GM21423 (cell line): ENCODE results near the gene TNKS1BP1.
"Not testable (repeated sequence)": the region's sequence is repeated elsewhere in the genome, so short reads cannot be mapped to it uniquely, and the experiment has no call there.

Experiments
- ATAC-seq: cut with Tn5 transposase; IDR thresholded peaks from one replicate; pipeline ENCODE4 v1.9.1; 2021; ENCODE audit warnings: mild to moderate bottlenecking, moderate library complexity; ENCODE audit not compliant: unreplicated experiment

The TNKS1BP1 gene, protein sequence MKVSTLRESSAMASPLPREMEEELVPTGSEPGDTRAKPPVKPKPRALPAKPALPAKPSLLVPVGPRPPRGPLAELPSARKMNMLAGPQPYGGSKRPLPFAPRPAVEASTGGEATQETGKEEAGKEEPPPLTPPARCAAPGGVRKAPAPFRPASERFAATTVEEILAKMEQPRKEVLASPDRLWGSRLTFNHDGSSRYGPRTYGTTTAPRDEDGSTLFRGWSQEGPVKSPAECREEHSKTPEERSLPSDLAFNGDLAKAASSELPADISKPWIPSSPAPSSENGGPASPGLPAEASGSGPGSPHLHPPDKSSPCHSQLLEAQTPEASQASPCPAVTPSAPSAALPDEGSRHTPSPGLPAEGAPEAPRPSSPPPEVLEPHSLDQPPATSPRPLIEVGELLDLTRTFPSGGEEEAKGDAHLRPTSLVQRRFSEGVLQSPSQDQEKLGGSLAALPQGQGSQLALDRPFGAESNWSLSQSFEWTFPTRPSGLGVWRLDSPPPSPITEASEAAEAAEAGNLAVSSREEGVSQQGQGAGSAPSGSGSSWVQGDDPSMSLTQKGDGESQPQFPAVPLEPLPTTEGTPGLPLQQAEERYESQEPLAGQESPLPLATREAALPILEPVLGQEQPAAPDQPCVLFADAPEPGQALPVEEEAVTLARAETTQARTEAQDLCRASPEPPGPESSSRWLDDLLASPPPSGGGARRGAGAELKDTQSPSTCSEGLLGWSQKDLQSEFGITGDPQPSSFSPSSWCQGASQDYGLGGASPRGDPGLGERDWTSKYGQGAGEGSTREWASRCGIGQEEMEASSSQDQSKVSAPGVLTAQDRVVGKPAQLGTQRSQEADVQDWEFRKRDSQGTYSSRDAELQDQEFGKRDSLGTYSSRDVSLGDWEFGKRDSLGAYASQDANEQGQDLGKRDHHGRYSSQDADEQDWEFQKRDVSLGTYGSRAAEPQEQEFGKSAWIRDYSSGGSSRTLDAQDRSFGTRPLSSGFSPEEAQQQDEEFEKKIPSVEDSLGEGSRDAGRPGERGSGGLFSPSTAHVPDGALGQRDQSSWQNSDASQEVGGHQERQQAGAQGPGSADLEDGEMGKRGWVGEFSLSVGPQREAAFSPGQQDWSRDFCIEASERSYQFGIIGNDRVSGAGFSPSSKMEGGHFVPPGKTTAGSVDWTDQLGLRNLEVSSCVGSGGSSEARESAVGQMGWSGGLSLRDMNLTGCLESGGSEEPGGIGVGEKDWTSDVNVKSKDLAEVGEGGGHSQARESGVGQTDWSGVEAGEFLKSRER (N-terminal part only)

GRCh38 chr11:57324886-57325734, at the start of gene TNKS1BP1:
TNKS1BP1 (minus strand) TSS chr11:57324952; CDS start chr11:57321885, 3,067 bp downstream.
- ATAC-seq, result peak; percentile 87

GRCh38 chr11:57373146-57373545, 48.4 kb upstream of the TNKS1BP1 start:
- no peak for ATAC-seq

DNA sequence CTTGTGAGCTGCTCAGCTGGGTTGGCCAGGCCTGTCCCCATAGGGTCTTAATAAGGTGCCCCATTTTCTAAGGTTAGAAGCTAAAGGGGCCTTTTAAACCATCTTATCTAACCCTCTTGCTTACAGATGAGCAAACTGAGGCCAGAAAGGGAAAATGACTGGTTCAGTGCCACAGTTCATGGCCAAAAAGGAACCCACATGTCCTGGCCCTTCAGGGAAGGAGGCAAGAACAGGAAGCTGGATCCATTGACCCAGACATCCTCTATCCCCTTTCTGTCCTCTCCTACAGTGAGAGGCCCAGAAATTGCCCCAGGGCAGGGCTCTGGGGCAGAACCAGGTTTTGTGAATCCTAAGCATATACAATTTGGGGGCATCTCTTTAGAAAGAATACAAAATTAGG, 46.2 kb upstream of the TNKS1BP1 start:
- ATAC-seq, result no peak

DNA sequence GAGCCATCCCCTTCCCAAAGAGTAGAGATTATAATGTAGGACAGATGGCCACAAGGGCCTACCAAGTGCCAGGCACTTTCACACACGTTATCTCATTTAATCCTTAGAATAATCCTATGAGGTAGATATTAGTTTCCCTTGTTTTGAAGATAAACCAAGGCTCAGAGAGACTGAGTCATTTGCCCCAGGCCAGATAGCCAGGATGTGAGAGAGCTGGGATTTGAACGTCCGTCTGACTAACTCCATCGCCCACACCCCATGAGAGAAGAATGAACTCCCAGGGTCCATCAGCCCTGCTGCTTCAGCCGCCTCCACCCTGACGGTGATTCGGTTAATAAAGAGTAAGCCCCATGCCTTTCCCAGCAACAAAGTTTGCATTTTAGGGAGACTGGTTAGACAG, 45.5 kb upstream of the TNKS1BP1 start:
- ATAC-seq, result no peak

DNA sequence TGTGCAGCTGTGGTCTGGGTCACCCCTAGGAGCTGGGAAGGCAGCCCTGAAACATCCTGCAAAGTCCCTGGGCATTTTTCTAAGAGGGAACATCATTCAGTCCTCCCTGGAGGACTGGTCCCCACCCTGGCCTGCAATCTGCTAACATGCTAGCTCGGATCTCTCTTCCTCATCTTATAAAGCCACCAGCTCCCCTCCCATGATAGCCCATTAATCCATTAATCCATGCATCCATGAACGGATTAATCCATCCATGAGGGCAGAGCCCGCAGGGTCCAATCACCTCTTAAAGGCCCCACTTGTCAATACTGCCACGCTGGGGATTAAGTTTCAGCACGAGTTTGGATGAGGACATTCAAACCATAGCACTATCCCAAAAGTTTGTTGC, 44.1 kb upstream of the TNKS1BP1 start:
- no peak for ATAC-seq

DNA sequence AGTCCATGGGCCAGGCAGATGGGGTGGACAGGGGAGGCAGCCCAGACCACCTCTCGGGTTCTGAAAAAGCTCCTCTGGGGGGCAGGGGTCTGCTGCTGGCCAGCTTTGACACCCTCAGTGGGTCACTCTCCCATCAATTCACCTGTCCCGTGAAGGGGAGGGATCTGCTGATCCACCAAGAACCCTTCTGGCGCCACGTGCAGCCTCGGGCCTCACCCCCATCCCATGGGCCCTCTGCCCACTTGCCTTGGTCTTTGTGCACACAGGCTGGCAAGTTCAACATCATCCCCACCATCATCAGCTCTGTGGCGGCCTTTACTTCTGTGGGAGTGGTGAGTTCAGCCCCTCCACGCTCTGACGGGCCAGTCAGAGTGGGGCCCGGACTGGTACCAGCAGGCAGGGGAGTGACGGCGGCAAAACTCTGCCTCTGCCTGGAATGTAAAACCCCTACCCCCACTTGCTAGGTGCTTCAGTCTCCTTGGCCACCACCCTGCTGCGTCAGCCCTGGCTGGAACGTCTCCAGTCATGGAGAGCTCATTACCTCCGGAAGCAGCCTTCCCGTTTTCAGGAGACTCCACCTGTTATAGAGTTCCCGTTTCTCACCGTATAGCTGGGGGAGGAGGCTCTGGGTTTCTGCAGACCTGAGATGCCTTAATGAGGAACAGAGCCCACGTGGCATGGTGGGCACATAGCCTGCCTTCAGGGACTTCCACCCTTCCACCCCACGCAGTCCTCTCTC, 43.5 kb upstream of the TNKS1BP1 start:
- no peak for ATAC-seq

GRCh38 chr11:57364851-57365660, 40.3 kb upstream of the TNKS1BP1 start:
- no peak for ATAC-seq

- no peak for ATAC-seq
Observed at GRCh38 chr11:57363131-57364080, 38.7 kb upstream of the TNKS1BP1 start.

DNA sequence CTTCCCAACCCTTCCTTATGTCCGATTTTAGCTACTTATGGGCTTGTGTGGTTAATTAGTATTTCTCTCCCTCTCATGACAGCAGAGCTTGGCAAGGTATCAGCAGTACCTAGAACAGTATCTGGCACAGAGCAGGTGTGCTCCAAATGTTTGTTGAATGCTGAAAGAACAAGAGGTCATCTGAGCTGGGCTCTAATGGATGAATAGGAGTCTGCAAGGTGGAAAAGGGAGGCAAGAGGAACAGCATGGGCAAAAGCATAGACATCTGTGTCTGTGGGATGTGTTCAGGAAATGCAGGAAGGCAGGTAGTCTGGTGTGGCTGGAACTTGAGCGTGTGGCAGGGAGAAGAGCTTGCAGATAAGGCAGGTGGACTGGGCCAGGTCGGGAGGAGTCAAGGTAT, 37.2 kb upstream of the TNKS1BP1 start:
- ATAC-seq, result no peak

DNA sequence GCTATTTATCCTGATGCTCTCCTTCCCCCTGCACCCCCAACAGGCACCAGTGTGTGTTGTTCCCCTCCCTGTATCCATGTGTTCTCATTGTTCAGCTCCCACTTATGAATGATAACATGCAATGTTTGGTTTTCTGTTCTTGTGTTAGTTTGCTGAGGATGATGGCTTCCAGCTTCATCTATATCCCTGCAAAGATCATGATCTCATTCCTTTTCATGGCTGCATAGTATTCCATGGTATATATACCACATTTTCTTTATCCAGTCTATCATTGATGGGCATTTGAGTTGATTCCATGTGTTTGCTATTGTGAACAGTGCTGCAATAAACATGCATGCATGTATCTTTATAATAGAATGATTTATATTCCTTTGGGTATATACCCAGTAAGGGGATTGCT, 36.7 kb upstream of the TNKS1BP1 start:
- not testable (repeated sequence) for ATAC-seq

DNA sequence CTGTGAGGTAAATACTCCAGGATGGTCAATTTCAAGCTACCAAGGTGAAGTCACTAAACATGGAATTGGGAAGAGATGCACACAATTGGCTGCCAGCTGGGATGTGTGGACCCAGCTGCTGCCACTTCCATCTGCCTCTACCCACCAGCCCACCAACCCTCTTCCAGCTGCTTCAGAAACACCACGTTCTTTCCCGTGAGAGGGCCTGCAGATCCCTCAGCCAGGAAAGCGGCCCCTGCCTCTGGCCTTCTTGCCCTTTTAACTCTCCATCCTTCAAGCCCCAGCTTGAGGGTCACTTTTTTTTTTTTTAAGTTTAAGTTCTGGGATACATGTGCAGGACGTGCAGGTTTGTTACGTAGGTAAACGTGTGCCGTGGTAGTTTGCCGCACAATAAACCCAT, 36.2 kb upstream of the TNKS1BP1 start:
- ATAC-seq, result no peak

GRCh38 chr11:57359896-57360690, 35.3 kb upstream of the TNKS1BP1 start:
- ATAC-seq, result no peak

- ATAC-seq, result no peak
Observed at GRCh38 chr11:57359396-57359795, 34.6 kb upstream of the TNKS1BP1 start.

- no peak for ATAC-seq
Observed at GRCh38 chr11:57358991-57359390, 34.2 kb upstream of the TNKS1BP1 start.

DNA sequence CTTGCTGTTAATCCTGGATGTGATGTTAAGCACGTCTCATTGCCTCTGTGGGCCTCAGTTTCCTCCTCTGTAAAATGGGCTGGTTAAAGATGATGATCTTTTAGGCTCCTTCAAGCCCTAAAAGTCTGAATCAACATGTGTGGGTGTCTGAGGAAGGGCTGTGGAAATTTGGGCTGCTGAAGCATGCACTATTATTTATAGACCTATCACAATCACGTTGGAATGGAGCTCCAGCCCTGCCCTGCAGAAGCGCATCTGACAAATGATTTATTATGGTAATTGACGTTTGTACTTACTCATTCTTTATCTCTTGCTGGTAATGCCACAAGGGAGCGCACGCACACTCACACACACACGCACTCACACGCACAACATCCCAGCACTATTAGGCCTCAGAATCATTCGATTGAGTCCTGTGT, 33.8 kb upstream of the TNKS1BP1 start:
- no peak for ATAC-seq

GRCh38 chr11:57357856-57358255, 33.1 kb upstream of the TNKS1BP1 start:
- no peak for ATAC-seq

DNA sequence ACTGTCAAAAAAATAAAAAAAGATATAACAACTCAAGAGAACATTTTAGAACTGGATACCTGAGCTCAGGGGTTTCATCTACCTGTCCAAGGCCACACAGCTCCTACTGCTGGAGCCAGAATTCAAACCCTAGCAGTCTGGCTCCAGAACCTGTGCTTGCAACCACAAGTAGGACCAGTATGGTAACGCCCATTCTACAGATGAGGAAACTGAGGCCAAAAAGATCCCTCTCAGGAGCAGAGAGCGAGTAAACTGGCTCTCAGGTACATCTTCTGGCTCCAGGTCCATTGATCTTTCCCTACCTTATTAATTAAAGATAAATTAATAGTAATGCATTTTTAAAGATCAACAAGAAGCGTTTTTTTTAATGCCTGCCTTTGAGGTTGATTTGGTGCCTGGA, 32.6 kb upstream of the TNKS1BP1 start:
- ATAC-seq, result no peak
